HG02840 (cell line): ENCODE data around the gene SLC16A3.

Source experiments
- ATAC-seq: cut with Tn5 transposase; IDR thresholded peaks from one replicate; pipeline ENCODE4 v1.9.1; 2021; ENCODE audit warnings: mild to moderate bottlenecking, moderate library complexity, moderate number of reproducible peaks; ENCODE audit not compliant: unreplicated experiment, low FRiP score

SLC16A3 gene

GRCh38 chr17:82235056-82235774 is 6.4 kb downstream of the SLC16A3 start:
- no peak for ATAC-seq

GRCh38 chr17:82235775-82236141 is 6.9 kb downstream of the SLC16A3 start:
- no peak for ATAC-seq

DNA sequence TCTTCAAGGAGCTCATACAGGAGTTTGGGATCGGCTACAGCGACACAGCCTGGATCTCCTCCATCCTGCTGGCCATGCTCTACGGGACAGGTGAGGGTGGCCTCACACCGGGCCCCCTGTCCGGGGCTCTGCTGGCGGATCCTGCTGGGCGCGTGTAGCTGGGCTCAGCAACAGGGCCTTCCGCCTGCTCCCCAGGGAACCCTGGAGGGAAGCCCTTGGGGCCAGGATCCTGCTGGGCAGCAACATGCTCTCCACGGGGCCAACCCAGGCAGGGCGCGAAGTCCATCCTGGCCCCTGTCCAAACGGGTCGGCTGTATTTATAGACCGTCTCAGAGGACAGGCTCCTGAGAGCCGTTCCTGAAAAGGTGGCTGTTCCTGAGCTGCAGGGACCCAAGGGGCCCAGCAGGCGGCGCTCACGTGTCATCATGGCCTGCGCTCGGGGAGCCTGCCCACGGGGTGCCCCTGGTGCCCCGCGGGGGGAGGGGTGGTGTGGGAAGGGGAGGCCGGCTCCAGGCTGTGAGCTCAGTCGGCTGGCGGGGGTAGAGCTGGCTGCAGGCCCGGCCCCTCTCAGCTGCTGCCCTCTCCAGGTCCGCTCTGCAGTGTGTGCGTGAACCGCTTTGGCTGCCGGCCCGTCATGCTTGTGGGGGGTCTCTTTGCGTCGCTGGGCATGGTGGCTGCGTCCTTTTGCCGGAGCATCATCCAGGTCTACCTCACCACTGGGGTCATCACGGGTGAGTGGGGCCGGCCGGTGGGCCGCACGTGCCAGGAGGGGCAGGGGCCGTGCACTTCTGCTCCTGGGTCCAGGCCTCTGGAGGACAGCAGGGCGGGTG is 7.5 kb downstream of the SLC16A3 start:
- ATAC-seq = no peak

- no peak for ATAC-seq
Measured at GRCh38 chr17:82237083-82237745, 8.4 kb downstream of the SLC16A3 start.

DNA sequence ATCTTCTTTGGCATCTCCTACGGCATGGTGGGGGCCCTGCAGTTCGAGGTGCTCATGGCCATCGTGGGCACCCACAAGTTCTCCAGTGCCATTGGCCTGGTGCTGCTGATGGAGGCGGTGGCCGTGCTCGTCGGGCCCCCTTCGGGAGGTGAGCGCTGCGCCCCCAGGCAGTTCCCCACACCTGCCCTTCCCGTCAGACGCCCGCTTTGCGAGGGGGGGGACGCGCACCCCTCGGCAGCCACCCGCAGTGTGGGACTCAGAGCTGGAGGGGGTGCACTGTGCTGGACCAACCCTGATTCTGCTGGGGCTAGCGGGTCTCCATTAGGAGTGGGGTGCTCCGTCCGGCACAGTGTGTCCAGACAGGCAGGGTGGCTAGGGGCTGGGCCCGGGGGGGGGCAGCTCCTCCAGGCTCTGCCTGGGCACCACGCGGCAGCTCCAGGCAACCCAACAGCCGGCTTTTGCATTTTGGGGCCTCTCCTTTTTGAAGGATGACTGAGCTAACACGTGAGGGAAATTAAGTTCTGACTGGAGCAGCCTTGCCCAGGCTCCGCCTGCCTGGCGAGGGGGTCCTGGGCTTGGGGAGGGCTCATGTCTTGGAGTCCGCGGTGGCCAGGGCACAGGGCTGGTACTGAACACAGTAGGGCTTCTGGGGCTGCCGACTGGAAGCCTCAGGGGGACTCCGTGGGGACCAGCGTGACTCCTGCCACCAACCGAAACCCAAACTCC is 9.1 kb downstream of the SLC16A3 start:
- no peak for ATAC-seq

GRCh38 chr17:82238472-82239201 is 9.8 kb downstream of the SLC16A3 start:
- ATAC-seq = no peak

DNA sequence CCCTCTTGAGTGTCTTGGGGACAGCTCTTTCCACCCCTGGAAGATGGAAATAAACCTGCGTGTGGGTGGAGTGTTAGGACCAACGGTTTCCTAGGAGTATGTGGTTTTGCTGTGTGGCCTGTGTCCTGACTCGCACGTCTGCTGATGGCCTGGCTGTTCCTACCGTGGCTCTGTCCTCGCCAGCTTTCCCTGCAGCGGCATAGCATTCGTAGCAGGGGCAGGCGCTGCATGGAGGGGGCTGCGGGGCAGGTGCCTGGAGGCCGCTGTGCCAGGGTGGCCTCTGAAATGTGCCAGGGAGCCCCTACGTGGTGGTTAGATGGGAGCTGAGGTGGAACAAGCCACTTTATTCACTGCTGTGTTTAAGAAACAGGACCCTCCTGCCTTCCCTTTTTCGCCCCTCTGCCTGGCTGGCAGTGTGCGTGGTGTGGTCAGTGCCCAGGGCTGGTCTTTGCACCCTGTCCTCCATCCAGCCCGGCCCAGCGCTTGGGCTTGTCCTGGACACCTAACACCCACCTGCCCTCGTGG is 10.6 kb downstream of the SLC16A3 start:
- no peak for ATAC-seq

GRCh38 chr17:82239926-82240505 is 11.2 kb downstream of the SLC16A3 start:
- ATAC-seq = no peak

- ATAC-seq = no peak
Measured at GRCh38 chr17:82240506-82241182, 11.8 kb downstream of the SLC16A3 start.

GRCh38 chr17:82241183-82241925 is 12.5 kb downstream of the SLC16A3 start:
- ATAC-seq = no peak

- no peak for ATAC-seq
Measured at GRCh38 chr17:82241926-82242697, 13.3 kb downstream of the SLC16A3 start.

DNA sequence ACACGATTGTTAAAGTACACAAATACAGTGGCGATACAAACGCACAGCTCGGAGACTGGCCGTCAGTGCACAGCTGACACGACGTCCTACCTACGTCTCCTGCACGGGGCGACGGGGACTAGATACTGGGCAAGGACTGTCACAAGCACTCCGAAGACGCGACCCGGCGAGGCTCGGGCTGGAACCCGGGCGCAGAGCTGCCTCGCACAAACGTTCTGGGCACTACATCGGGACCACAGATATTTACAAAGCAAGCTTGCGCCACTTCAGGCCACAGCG is 13.8 kb downstream of the SLC16A3 start:
- ATAC-seq = no peak

- ATAC-seq = no peak
Measured at GRCh38 chr17:82242977-82243647, 14.3 kb downstream of the SLC16A3 start.

DNA sequence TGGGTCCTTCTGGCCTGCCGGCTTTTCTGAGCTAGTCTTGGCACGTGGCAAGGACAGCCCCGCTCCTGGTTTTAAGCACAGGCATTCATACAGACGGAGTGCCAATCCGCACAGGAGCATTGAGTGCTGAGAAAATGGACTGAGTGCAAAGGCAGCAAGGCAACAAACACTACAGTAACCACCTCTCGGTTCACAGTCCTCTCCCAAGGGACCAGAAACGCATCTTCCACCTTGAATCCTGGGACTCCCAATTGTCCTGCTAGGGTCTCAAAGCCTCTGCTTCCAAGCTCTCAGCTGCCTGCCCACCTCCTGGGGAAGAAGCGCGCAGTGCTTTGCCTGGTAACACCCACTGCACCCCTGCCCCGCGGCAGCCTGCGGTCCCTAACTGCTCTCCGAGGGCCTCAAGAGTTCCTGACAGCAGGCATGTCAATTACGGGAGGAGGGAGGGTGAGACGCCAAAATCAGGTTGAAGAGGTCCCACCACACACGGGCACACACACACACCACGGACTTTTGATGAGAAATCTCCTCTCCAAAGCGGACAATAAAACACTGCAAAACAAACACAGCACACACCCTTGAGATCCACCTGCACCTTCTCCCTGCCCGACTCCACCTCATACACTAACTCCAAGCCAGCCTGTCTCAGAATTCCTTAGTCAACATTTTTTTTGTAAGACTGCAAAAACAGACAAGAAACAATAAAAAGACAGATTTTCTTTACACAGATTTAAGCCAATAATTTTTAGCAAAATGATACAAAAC is 15.0 kb downstream of the SLC16A3 start:
- no peak for ATAC-seq

- no peak for ATAC-seq
Measured at GRCh38 chr17:82244413-82245133, 15.7 kb downstream of the SLC16A3 start.
